ENCODE data around the gene PHTF2.

PHTF2 gene

DNA sequence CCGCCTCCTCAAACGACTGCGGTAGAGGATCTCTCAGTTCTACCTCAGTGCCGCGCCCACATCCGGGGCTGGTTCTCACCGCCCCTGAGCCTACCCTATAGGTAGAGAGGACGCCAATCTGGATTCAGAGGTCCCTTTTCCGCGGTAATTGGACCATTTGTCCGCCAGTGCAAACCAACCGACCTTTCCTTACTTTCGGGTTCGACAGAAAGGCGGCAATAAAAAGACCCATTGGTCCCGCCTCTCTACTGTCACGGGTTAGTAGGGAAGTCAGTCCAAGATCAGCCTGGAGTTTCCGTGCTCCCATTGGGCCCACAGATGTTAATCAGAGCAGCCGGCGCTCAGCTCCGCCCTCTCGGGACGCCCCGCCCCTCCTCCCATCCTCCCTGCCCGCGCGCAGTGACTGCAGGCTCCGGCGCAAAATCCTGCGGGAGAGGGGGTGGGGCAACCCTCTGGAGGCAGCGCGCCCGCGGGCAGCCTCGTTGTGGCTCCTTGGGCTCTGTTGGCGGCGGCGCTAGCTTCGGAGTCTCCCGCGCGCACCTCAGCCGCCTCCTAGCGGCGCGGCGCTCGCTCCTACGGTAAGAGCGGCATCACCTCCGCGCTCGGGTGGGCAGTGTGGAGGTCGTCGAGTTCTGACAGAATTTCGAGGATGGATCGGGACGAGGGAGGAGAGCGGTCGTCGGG lies at the start of gene PHTF2, which contains the start of gene TMEM60:
TSS of gene PHTF2 (plus strand) at position 380 of the 684 bp plus-strand sequence.
TSS of gene TMEM60 (minus strand) at position 41 of the 684 bp plus-strand sequence. CDS start 4,061 bp downstream, outside the sequence.
- peak within 1 kb of the TSS; percentile 96 for H3K4me3 ChIP-seq (ENCODE audit: low read depth, low read length)
- TF ChIP-seq, protein P1, sequence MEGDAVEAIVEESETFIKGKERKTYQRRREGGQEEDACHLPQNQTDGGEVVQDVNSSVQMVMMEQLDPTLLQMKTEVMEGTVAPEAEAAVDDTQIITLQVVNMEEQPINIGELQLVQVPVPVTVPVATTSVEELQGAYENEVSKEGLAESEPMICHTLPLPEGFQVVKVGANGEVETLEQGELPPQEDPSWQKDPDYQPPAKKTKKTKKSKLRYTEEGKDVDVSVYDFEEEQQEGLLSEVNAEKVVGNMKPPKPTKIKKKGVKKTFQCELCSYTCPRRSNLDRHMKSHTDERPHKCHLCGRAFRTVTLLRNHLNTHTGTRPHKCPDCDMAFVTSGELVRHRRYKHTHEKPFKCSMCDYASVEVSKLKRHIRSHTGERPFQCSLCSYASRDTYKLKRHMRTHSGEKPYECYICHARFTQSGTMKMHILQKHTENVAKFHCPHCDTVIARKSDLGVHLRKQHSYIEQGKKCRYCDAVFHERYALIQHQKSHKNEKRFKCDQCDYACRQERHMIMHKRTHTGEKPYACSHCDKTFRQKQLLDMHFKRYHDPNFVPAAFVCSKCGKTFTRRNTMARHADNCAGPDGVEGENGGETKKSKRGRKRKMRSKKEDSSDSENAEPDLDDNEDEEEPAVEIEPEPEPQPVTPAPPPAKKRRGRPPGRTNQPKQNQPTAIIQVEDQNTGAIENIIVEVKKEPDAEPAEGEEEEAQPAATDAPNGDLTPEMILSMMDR (IDR thresholded peaks at IDR 0.05; ENCODE audit: control insufficient read depth, extremely low read depth, insufficient read depth) = peak; percentile 78
- peak; percentile 100 for DNase-seq (ENCODE audit: low read depth)

DNA sequence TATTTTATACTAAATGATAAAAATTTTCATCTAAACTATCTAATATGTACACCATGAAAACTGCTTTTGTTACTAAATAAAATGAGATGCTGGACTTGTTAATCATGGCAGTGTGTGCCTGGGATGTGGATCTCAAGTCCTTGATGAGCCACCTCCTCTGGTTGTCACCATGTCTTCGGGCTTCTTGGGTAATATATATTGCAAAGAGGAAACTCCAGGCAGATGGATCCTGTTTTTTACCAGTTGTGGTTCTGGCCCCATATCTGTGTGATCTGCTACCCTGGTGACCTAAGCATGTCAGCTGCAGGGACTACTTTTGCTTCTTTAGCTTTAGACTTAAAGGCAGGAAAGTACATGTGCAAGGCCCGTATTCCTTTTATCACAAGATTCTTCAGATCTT lies 46.6 kb upstream of the PHTF2 start:
- no peak for DNase-seq (ENCODE audit: low read depth)
- no peak overlapping the region for H3K4me3 ChIP-seq (ENCODE audit: low read depth, low read length)
- TF ChIP-seq, protein P1 (IDR thresholded peaks at IDR 0.05; ENCODE audit: control insufficient read depth, extremely low read depth, insufficient read depth) = no peak

DNA sequence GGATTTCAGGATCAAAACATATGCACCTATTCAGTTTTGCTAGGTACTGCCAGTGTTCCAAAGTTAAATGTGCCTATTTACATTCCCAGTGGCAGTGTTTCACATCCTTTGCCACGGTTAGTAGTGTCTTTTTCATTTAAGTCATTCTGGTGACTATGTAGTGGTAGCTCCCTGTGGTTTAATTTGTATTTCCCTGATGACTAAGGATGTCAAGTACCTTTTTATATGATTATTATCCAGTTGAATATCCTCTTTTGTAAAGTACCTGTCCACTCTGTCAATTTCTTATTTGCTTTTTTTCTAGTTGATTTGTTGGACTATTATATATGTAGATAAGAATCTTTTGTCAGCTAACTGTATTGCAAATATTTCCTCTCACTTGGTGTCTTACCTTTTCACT lies 45.4 kb upstream of the PHTF2 start:
- H3K4me3 ChIP-seq (ENCODE audit: low read depth, low read length) = no peak overlapping the region
- TF ChIP-seq, protein P1 (IDR thresholded peaks at IDR 0.05; ENCODE audit: control insufficient read depth, extremely low read depth, insufficient read depth) = no peak
- peak; percentile 81 for DNase-seq (ENCODE audit: low read depth)

DNA sequence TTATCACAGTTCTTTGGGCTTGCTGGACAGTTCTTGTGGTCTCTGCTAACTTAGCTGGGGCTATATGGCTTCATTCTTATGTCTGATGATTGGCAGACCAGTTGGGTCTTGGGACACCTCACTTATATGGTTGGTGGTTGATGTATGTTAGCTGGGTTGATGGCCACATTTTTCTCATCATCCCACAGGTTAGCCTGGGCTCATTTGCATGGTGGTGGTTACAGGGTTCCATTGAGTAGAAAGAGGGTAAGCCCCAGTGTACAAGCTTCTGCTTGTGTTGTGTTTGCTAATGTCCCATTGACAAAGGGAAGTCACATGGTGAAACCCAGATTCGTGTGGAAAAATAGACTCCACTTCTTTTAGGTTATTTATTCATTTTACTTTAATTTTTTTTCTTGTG lies 41.0 kb upstream of the PHTF2 start:
- H3K4me3 ChIP-seq (ENCODE audit: low read depth, low read length) = no peak overlapping the region
- DNase-seq (ENCODE audit: low read depth) = no peak
- TF ChIP-seq, protein P1 (IDR thresholded peaks at IDR 0.05; ENCODE audit: control insufficient read depth, extremely low read depth, insufficient read depth) = no peak

DNA sequence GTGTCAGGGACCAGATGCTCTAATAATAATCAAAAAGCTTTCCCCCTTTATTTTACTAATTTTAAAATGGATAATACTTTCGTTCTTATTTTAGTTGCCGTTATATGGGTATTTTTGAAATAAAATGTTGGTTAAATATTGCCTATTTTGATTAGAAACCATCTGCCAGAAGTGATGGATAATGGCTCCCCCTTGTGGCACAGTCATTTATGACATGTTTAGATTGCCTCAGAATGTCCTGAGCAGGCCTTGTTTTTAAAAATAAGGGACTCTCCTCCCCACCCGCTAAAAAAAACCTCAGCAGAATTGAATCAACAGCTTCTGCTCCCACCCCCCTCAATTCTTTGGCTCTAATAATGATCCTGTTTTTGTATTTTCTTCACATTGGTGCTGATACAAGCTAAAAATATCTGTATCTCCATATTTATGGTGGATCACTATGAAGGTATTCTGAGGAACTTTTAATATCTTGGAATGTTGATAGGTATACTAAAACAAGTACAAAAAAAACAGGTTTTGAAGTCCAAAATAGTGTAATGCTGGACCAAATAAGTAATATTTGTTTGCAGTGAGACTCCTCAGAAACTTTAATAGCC lies 39.2 kb upstream of the PHTF2 start:
- TF ChIP-seq, protein P1 (IDR thresholded peaks at IDR 0.05; ENCODE audit: control insufficient read depth, extremely low read depth, insufficient read depth) = peak; percentile 79
- DNase-seq (ENCODE audit: low read depth) = no peak
- no peak overlapping the region for H3K4me3 ChIP-seq (ENCODE audit: low read depth, low read length)

DNA sequence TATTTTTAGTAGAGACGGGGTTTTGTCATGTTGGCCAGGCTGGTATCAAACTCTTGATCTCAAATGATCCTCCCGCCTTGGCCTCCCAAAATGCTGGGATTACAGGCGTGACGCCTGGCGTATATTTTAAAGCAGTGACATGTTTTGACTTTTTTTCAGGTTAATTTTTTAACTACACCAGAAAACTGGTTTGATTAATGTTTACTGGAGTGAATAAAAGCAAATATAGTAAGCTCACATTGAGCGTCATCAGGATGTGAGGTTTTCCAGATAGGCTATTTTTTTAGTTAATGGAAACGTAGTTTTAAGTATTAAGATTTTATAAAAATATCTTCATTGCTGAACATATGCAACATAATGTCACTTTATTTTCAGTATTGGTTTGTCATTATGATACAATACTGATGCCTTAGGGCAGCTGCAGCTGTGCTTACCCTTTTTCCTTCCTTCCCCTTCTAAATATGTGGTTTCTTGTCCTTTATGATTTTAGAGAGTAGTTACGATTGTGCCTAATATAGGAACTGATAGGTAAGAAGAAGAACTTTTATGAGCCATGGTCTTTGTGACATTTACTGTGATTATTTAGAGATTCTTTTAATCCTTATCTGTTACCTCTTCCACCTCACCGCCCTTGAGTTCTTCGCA lies 37.6 kb upstream of the PHTF2 start:
- TF ChIP-seq, protein P1 (IDR thresholded peaks at IDR 0.05; ENCODE audit: control insufficient read depth, extremely low read depth, insufficient read depth) = no peak
- DNase-seq (ENCODE audit: low read depth) = no peak
- no peak overlapping the region for H3K4me3 ChIP-seq (ENCODE audit: low read depth, low read length)

Measured in LNCaP clone FGC (cell line).